ENCODE data around the gene SIGLECL1.

Gene SIGLECL1

GRCh38 chr19:51252306-51253079 lies 1.6 kb downstream of the SIGLECL1 start:
- in situ Hi-C loops (cut with MboI; ENCODE audit: low sequenced_read_pairs): loop anchor here (10.0 kb wide), 1 partner anchor 88 kb away; no protein-coding TSS in a partner anchor

- in situ Hi-C loops (cut with MboI; ENCODE audit: low sequenced_read_pairs): loop anchor here (10.0 kb wide), 1 partner anchor 88 kb away; no protein-coding TSS in a partner anchor
These were observed 2.4 kb downstream of the SIGLECL1 start for GRCh38 chr19:51253088-51253806.

GRCh38 chr19:51256155-51256625 lies 5.3 kb downstream of the SIGLECL1 start:
- in situ Hi-C loops (cut with MboI; ENCODE audit: low sequenced_read_pairs): loop anchor here (10.0 kb wide), 1 partner anchor 91 kb away; no protein-coding TSS in a partner anchor

DNA sequence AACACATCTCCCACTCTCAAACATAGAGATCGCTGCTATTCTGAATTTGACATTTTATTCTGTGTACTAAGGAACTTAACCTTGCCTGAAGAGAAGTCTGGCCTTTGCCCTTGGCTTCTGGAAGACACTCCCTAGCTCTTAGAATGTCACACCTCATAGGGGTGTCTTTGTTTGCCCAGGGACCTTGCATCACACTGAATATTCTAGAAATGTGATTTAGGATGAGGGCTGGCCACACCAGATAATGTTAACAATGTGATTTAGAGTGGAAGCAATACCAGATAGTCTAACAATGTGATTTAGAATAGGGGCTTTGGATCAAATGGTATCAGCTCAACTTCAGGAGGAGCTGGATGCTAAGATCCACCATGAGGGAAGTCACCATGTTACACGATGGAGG lies 6.6 kb downstream of the SIGLECL1 start:
- in situ Hi-C loops (cut with MboI; ENCODE audit: low sequenced_read_pairs): loop anchor here (10.0 kb wide), 1 partner anchor 93 kb away; no protein-coding TSS in a partner anchor

DNA sequence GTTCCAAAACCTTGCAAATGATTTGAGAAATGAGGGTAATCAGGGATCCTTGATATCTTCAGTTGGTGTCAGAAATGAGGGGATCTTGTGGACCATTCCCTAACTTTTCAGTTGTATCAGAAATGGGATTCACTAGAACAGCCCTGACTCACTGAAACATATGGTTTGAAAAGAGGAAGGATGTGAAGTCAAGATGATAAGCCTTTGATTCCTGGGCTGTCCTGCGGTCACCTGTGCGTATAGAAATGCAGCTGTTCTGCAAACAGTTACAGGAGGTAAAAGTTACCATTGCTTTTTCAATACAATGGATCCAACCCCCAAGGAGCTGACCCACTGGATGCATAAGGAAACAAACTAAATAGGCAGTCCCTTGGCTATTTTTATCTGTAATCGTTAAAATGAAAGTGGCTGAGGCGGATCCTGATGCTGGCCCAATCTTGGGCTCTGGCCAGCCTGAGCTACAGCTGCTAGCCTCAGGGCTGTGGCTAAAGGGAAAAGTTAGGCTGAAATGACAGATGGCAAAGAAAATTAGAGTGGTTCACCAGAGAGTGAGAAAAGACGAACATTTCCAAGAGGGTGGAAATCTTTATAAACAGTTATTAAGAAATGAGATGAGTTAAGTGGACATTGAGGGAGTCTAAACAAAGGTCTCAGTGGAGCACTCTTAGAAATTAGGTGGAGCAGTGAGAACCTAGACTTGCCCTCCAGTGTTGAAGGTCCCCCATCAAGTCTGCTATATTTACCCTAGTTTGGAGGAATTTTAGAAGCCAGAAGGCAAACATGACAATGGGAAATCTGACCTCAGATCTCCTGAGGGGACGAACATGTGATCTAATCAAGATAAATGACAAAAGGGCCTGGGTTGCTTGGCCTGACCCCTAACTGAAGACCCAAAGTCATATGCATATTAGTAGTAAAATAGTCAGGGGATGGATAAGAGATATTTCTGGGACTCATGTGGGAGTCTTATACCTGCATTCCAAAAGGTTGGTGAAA lies 7.6 kb downstream of the SIGLECL1 start:
- in situ Hi-C loops (cut with MboI; ENCODE audit: low sequenced_read_pairs): loop anchor here (10.0 kb wide), 1 partner anchor 94 kb away; no protein-coding TSS in a partner anchor

- in situ Hi-C loops (cut with MboI; ENCODE audit: low sequenced_read_pairs): loop anchor here (10.0 kb wide), 1 partner anchor 95 kb away; no protein-coding TSS in a partner anchor
These were observed 8.7 kb downstream of the SIGLECL1 start for GRCh38 chr19:51259348-51260245.

DNA sequence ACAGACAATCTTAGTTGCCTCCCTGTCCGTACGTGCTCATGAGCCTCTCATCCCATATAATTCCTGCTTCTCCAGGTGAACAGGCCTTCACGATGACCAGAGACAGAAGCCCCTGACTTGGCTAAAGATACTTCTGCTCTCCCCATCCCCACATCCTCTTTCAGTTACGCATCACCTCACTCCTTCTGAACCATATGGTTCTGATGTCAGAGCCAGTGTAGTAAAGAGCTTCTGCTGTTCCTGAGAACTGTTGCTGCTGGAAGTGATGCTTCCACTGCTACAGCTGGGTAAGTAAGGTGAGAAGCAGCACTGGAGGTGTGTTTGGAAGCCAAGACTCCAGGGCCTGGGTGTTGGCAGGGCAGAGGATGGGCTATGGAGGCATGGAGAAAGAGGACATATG lies 12.9 kb downstream of the SIGLECL1 start:
- in situ Hi-C loops (cut with MboI; ENCODE audit: low sequenced_read_pairs): no loop called here

DNA sequence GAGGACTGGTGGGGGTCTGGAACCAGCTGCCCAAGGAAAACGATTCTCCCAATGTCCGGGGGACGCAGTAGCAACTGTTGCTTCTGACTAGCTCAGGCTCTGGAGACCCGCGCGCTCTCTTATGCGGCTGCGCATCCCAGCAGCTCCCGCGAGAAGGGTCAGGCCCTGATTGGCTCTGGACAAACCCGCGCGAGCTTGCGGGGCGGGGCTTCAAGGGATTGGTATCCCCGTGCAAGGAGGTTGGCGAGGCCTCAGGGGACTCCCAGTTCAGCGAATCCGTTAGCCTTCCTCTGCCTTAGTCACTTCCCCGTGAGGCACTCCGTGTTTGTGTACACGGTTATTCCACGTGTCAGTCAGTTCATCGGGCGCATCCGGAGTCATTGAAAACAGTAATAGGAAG lies 20.2 kb downstream of the SIGLECL1 start:
- in situ Hi-C loops (cut with MboI; ENCODE audit: low sequenced_read_pairs): no loop called here

DNA sequence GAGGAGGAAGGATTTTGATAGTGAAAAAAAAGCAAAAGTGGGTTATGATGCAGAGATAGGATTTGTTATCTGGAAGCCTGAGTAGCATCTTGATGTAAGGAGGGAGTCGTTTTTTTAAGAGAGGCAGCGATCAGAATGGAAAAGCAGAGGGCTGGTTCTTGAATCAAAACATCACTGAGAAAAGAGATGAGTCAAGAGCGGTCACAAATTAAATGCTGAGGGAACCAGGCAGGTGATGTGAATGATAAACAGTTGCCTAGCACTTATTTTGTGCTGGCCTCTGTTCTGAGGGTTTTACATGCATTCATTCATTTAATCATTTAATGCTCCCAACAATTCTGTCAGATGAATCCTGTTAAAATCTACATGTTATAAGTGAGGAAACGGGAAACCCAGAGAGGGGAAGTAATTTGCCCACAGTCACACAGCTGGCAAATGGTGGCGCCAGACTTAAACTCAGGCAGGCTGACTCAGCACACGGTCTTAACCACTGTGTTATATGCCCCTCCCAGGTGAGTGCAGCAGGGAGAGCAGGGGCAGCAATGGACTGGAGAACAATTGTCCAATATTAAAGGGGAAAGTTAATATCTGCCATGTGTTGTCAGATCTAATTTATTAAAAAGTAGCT lies 21.4 kb downstream of the SIGLECL1 start:
- in situ Hi-C loops (cut with MboI; ENCODE audit: low sequenced_read_pairs): no loop called here

- in situ Hi-C loops (cut with MboI; ENCODE audit: low sequenced_read_pairs): no loop called here
These were observed 23.3 kb downstream of the SIGLECL1 start for GRCh38 chr19:51274049-51274770.

GRCh38 chr19:51277112-51277511 lies 26.2 kb downstream of the SIGLECL1 start:
- in situ Hi-C loops (cut with MboI; ENCODE audit: low sequenced_read_pairs): no loop called here

DNA sequence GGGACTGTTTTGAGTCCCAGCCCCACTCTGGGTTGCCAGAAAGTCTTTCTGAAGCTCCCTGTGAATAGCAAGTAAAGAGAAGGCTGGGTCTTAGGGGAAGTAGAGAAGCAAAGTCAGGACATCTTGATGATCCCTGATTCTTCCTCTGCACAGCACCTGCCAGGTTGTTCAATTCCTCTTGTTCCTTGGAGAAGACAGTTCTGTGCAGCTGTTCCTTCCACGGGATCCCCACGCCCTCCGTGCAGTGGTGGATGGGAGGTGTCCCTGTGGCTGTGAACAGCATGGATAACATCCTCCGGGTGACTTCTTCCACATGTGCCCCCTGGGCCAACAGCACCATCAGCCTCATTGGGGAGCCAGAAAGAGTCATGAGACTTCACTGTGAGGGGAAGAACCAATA lies 31.5 kb downstream of the SIGLECL1 start:
- in situ Hi-C loops (cut with MboI; ENCODE audit: low sequenced_read_pairs): no loop called here

DNA sequence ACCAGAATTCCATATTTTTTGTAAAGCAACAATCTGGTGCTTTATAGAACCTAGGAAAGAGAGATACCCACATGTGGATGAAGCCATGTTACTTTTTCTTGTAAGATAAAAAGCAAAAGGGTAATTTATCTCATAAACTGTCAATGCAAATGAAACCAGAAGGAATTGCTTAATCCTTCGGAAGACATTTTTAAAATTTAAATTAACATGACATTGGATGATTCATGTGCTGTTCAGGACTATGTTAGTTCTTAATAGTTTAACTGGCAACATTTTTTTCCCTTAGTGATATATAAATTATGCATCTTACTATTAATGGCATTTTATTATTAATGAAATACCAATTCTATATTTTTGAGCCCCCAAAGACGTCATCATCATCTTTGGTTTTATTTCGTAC lies 34.8 kb downstream of the SIGLECL1 start:
- in situ Hi-C loops (cut with MboI; ENCODE audit: low sequenced_read_pairs): no loop called here

DNA sequence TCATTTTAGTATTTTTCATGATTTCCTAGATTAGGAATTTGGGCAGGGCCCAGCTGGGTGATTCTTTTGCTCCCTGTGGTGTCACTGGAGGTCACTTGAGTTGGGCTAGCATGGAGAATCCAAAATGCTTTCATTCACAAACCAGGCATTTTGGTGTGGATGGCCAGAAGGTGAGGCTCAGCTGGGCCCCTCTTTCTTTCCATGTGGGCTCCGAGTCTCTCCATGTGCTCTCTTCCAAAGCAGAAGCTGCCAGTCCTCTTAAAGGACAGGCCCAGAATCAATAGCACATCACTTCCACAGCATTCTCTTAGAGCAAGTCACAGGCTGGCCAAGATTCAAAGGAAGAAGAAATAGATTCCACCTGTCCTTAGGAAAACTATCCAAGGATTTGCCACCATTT lies 38.8 kb downstream of the SIGLECL1 start:
- in situ Hi-C loops (cut with MboI; ENCODE audit: low sequenced_read_pairs): no loop called here

- in situ Hi-C loops (cut with MboI; ENCODE audit: low sequenced_read_pairs): no loop called here
These were observed 42.1 kb downstream of the SIGLECL1 start for GRCh38 chr19:51292971-51293370.

DNA sequence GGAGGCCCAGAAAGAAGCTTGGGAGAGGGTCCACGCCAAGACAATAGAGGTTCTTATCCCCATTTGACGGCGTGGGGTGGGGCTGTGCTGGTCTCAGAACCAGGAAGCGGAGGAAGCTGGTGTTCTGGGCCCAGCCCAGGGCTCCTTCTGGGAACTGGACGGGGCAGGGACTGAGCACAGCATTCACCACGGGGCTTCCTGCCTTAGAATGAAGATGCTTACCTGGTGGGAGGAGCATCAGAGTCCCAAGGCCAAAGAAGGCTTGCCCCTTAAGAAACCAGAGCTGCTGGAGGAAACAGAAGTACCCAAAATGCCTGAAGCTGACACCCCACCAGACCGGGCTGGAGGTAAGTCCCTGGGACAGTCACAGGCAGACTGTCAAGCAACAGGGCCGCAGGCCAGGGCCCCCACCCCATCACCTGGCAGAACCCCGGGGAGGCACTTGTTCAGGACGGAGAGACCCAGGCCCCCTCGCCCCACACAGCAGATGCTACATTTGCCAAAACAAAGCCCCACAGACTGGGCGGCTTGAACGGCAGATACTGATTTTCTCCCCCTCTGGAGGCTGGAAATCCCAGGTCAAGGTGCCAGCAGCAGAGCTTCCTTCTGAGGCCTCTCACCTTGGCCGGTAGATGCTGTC lies 42.8 kb downstream of the SIGLECL1 start:
- in situ Hi-C loops (cut with MboI; ENCODE audit: low sequenced_read_pairs): no loop called here

GRCh38 chr19:51294211-51294976 lies 43.5 kb downstream of the SIGLECL1 start:
- in situ Hi-C loops (cut with MboI; ENCODE audit: low sequenced_read_pairs): no loop called here

Data from HL-60/S4 treated with phorbol 12-myristate 13-acetate at 8.2 ng/mL for 4 days and 3 days (cell line).